Endothelial cell (in vitro differentiated cells): ENCODE measurements around the gene C1orf94. TPM values are rescaled to one million over a fixed set of nuclear protein-coding genes. Genes with fewer than 3 reads are reported as not detected.

Experiments used
- DNase-seq: peaks from one replicate; pipeline ENCODE4 v3.0.0; 2021; ENCODE audit warnings: low spot score
- H3K27ac Mint-ChIP-seq: one replicate; pipeline ENCODE4 v1.8.0; 2021; ENCODE audit warnings: mixed read lengths, inconsistent platforms; ENCODE audit not compliant: unreplicated experiment
- H3K27me3 Mint-ChIP-seq: one replicate; pipeline ENCODE4 v1.8.0; 2021; ENCODE audit warnings: mild to moderate bottlenecking, moderate library complexity, mixed read lengths, inconsistent platforms; ENCODE audit not compliant: unreplicated experiment
- H3K36me3 Mint-ChIP-seq: one replicate; pipeline ENCODE4 v1.8.0; 2021; ENCODE audit warnings: mild to moderate bottlenecking, low read depth, mixed read lengths, inconsistent platforms; ENCODE audit not compliant: unreplicated experiment
- H3K4me1 Mint-ChIP-seq: one replicate; pipeline ENCODE4 v1.8.0; 2021; ENCODE audit warnings: mild to moderate bottlenecking, mixed read lengths, inconsistent platforms; ENCODE audit not compliant: unreplicated experiment
- H3K4me3 Mint-ChIP-seq: one replicate; pipeline ENCODE4 v1.8.0; 2021; ENCODE audit warnings: mild to moderate bottlenecking, mixed read lengths, inconsistent platforms; ENCODE audit not compliant: unreplicated experiment
- H3K9me3 Mint-ChIP-seq: one replicate; pipeline ENCODE4 v1.8.0; 2021; ENCODE audit warnings: mixed read lengths, inconsistent platforms; ENCODE audit not compliant: unreplicated experiment
- CTCF ChIP-seq: fragments of 200-600 bp; sonication (generic); IDR thresholded peaks from one replicate; pipeline ENCODE4 v1.5.0; 2021; ENCODE audit warnings: antibody characterized with exemption; ENCODE audit not compliant: unreplicated experiment
- total RNA-seq: library from RNA; stranded (reverse); fragmentation: NEBNext Ultra II Directional; extraction: Animal tissue kit (Norgen Biotek cat#: 25700); gene quantifications from one replicate; pipeline ENCODE4 v1.2.1, GENCODE V29; 2021; ENCODE audit not compliant: unreplicated experiment

C1orf94 gene
- total RNA-seq, 1 donor from 2014 or later = not detected

GRCh38 chr1:34143975-34144374, 32.7 kb upstream of the C1orf94 start:
- no peaks in the 10 kb centered on the region for H3K36me3 Mint-ChIP-seq
- DNase-seq = no peak
- H3K4me1 Mint-ChIP-seq = peaks cover 20% of the 10 kb centered on the region
- no peak for TF ChIP-seq CTCF
- H3K9me3 Mint-ChIP-seq = no peaks in the 10 kb centered on the region
- peaks cover 4% of the 10 kb centered on the region for H3K27me3 Mint-ChIP-seq
- no peak overlapping the region for H3K4me3 Mint-ChIP-seq
- H3K27ac Mint-ChIP-seq = no peak overlapping the region

GRCh38 chr1:34144766-34145165, 31.9 kb upstream of the C1orf94 start:
- Mint-ChIP-seq H3K36me3 (no peaks in the 10 kb centered on the region), H3K4me1 (peaks cover 20% of the 10 kb centered on the region), H3K4me3 (no peak overlapping the region), H3K27ac (no peak overlapping the region), H3K9me3 (no peaks in the 10 kb centered on the region), H3K27me3 (peaks cover 4% of the 10 kb centered on the region)
- DNase-seq = no peak
- no peak for TF ChIP-seq CTCF

- Mint-ChIP-seq H3K4me3 (no peak overlapping the region), H3K27me3 (no peaks in the 10 kb centered on the region), H3K27ac (no peak overlapping the region), H3K4me1 (peaks cover 9% of the 10 kb centered on the region), H3K36me3 (no peaks in the 10 kb centered on the region), H3K9me3 (no peaks in the 10 kb centered on the region)
- DNase-seq = no peak
- TF ChIP-seq CTCF = no peak
Measured at GRCh38 chr1:34147301-34147700, 29.4 kb upstream of the C1orf94 start.

- Mint-ChIP-seq H3K36me3 (no peaks in the 10 kb centered on the region), H3K9me3 (no peaks in the 10 kb centered on the region), H3K27ac (no peak overlapping the region), H3K4me1 (peaks cover 9% of the 10 kb centered on the region), H3K4me3 (no peak overlapping the region), H3K27me3 (peaks cover 4% of the 10 kb centered on the region)
- DNase-seq = no peak
- TF ChIP-seq CTCF = no peak
Measured at GRCh38 chr1:34149501-34149900, 27.2 kb upstream of the C1orf94 start.

GRCh38 chr1:34153246-34153645, 23.5 kb upstream of the C1orf94 start:
- Mint-ChIP-seq H3K4me3 (no peak overlapping the region), H3K27me3 (peaks cover 6% of the 10 kb centered on the region), H3K27ac (no peak overlapping the region), H3K4me1 (no peaks in the 10 kb centered on the region), H3K9me3 (no peaks in the 10 kb centered on the region), H3K36me3 (no peaks in the 10 kb centered on the region)
- no peak for TF ChIP-seq CTCF
- no peak for DNase-seq
